ENCODE results near the gene ALDOB. TPM values are rescaled to one million over a fixed set of nuclear protein-coding genes. Genes with fewer than 3 reads are reported as not detected.

Gene ALDOB
- total RNA-seq, 1 experiment from 2014 or later: 1.2 TPM

DNA sequence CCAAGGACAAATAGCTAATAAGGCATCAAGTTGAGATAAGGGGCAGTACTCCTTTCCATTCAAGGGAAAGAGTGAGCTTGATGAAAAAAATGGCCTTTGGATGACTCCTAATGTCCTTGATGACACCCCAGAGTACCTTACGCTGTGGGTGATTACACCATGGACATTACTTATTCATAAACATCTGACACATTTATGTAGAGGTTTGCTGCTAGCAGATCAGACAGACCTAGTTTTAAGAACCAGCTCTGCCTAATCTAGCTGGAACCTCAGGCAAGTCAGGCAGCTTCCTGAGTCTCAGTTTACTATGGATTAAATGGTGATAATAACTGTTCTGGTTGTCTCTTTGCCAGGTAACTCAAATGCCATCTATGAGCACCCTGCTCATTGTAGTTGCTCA lies 2.8 kb downstream of the ALDOB start:
- peaks cover 9% of the 10 kb centered on the region for H3K27me3 ChIP-seq (ENCODE audit: insufficient read depth, low read length)
- BruUV-seq (replicated peaks): no TSS peak
- no peaks in the 10 kb centered on the region for H4K20me1 ChIP-seq (ENCODE audit: insufficient read depth)
- H3K4me1 ChIP-seq (ENCODE audit: control insufficient read depth in 1 of 2, insufficient read depth in 2 of 2, low read length in 2 of 2): no peaks in the 10 kb centered on the region
- H3K4me3 ChIP-seq (replicated peaks in 1 of 2; ENCODE audit: low read depth in 1 of 2, low read length in 2 of 2): no peak overlapping the region
- RAD21 ChIA-PET (ENCODE audit: low non-redundant PET in 1 of 2, low total read pairs in 2 of 2, uncharacterized antibody in 2 of 2, unreplicated experiment in 2 of 2): no interaction called here
- no peaks in the 10 kb centered on the region for H3K9me2 ChIP-seq (ENCODE audit: insufficient read depth)
- TF ChIP-seq, protein P1, sequence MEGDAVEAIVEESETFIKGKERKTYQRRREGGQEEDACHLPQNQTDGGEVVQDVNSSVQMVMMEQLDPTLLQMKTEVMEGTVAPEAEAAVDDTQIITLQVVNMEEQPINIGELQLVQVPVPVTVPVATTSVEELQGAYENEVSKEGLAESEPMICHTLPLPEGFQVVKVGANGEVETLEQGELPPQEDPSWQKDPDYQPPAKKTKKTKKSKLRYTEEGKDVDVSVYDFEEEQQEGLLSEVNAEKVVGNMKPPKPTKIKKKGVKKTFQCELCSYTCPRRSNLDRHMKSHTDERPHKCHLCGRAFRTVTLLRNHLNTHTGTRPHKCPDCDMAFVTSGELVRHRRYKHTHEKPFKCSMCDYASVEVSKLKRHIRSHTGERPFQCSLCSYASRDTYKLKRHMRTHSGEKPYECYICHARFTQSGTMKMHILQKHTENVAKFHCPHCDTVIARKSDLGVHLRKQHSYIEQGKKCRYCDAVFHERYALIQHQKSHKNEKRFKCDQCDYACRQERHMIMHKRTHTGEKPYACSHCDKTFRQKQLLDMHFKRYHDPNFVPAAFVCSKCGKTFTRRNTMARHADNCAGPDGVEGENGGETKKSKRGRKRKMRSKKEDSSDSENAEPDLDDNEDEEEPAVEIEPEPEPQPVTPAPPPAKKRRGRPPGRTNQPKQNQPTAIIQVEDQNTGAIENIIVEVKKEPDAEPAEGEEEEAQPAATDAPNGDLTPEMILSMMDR (IDR thresholded peaks at IDR 0.05 in 2 of 3, conservative IDR thresholded peaks at IDR 0.05 in 1 of 3; ENCODE audit: borderline replicate concordance in 1 of 3, insufficient read depth in 1 of 3, low read depth in 2 of 3, low read length in 2 of 3): no peak
- TF ChIP-seq RAD21 (IDR thresholded peaks at IDR 0.05; ENCODE audit: low read depth) (no peak), CBX3 (IDR thresholded peaks at IDR 0.05; ENCODE audit: low read depth) (no peak)
- H3K9ac ChIP-seq (ENCODE audit: low read length): no peak overlapping the region
- CTCF ChIA-PET: no interaction called here
- DNase-seq (ENCODE audit: low read depth, low spot score) (no peak), ATAC-seq (no peak)
- no peak overlapping the region for H2AFZ ChIP-seq (ENCODE audit: low read depth, low read length, poor library complexity, severe bottlenecking)
- intact Hi-C loops (cut with micrococcal nuclease): no loop called here
- no peak overlapping the region for H3K27ac ChIP-seq (ENCODE audit: low read depth, low read length)
- no peak overlapping the region for H3K4me2 ChIP-seq (ENCODE audit: low read length)
- POLR2A ChIA-PET: no interaction called here
- no peaks in the 10 kb centered on the region for H3K36me3 ChIP-seq (ENCODE audit: control insufficient read depth in 1 of 2, insufficient read depth in 2 of 2, low read length in 2 of 2)
- H3K79me2 ChIP-seq (ENCODE audit: insufficient read depth, low read length): no peaks in the 10 kb centered on the region
- no peaks in the 10 kb centered on the region for H3K9me3 ChIP-seq (ENCODE audit: control insufficient read depth in 1 of 2, insufficient read depth in 1 of 2, low read depth in 1 of 2, low read length in 2 of 2)

DNA sequence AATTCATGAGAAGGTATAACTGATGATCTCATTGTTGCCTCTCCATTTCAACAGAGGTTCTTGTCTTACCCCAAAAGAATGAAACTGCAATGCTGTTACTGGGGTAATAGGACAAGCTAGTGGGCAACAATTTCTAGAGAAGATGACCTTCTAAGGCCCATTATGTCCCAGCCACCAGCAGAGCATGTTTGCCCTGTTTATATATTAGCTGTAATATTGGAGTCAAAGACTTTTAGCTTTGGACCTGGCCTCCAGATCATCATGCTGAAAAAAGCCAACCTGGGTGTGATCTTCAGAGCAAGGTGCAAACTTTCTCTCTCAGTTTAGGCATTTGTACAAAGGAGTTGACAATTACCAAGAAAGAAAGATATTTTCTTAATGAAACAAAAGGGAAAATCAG lies 3.4 kb downstream of the ALDOB start:
- CTCF ChIA-PET: no interaction called here
- H3K9ac ChIP-seq (ENCODE audit: low read length): no peak overlapping the region
- H3K9me3 ChIP-seq (ENCODE audit: control insufficient read depth in 1 of 2, insufficient read depth in 1 of 2, low read depth in 1 of 2, low read length in 2 of 2): no peaks in the 10 kb centered on the region
- ATAC-seq (no peak), DNase-seq (ENCODE audit: low read depth, low spot score) (no peak)
- H2AFZ ChIP-seq (ENCODE audit: low read depth, low read length, poor library complexity, severe bottlenecking): no peak overlapping the region
- POLR2A ChIA-PET: no interaction called here
- no peaks in the 10 kb centered on the region for H3K36me3 ChIP-seq (ENCODE audit: control insufficient read depth in 1 of 2, insufficient read depth in 2 of 2, low read length in 2 of 2)
- RAD21 ChIA-PET (ENCODE audit: low non-redundant PET in 1 of 2, low total read pairs in 2 of 2, uncharacterized antibody in 2 of 2, unreplicated experiment in 2 of 2): no interaction called here
- no peaks in the 10 kb centered on the region for H3K9me2 ChIP-seq (ENCODE audit: insufficient read depth)
- H3K27me3 ChIP-seq (ENCODE audit: insufficient read depth, low read length): peaks cover 13% of the 10 kb centered on the region
- H3K4me3 ChIP-seq (replicated peaks in 1 of 2; ENCODE audit: low read depth in 1 of 2, low read length in 2 of 2): no peak overlapping the region
- intact Hi-C loops (cut with micrococcal nuclease): no loop called here
- H3K27ac ChIP-seq (ENCODE audit: low read depth, low read length): no peak overlapping the region
- TF ChIP-seq CEBPB (IDR thresholded peaks at IDR 0.05; ENCODE audit: low read depth): no peak
- TF ChIP-seq ELF1 (IDR thresholded peaks at IDR 0.05; ENCODE audit: borderline replicate concordance, low read depth): no peak
- no peak for TF ChIP-seq TCF7L2 (IDR thresholded peaks at IDR 0.05; ENCODE audit: borderline replicate concordance, extremely low read depth, insufficient read depth, insufficient read length)
- TF ChIP-seq, protein P2, sequence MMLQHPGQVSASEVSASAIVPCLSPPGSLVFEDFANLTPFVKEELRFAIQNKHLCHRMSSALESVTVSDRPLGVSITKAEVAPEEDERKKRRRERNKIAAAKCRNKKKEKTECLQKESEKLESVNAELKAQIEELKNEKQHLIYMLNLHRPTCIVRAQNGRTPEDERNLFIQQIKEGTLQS (IDR thresholded peaks at IDR 0.05): no peak
- no peak for TF ChIP-seq ZFX (IDR thresholded peaks at IDR 0.05)
- no TSS peak for BruUV-seq (replicated peaks)
- no peaks in the 10 kb centered on the region for H4K20me1 ChIP-seq (ENCODE audit: insufficient read depth)
- H3K79me2 ChIP-seq (ENCODE audit: insufficient read depth, low read length): no peaks in the 10 kb centered on the region
- no peak overlapping the region for H3K4me2 ChIP-seq (ENCODE audit: low read length)
- H3K4me1 ChIP-seq (ENCODE audit: control insufficient read depth in 1 of 2, insufficient read depth in 2 of 2, low read length in 2 of 2): no peaks in the 10 kb centered on the region
